NCI-H2107 treated with DMSO at 0.1 percent for 48 hours (cell line): ENCODE results near the gene CSTA.
A peak's percentile ranks its signal among the peaks of the same experiment; 100 is the strongest.
"Not testable (repeated sequence)": the region's sequence is repeated elsewhere in the genome, so short reads cannot be mapped to it uniquely, and the experiment has no call there.

ENCODE experiments used
- DNase-seq: peaks from one replicate; lab custom pipeline; 2025; ENCODE audit not compliant: unreplicated experiment; lab: John Stamatoyannopoulos, UW

The CSTA gene

DNA sequence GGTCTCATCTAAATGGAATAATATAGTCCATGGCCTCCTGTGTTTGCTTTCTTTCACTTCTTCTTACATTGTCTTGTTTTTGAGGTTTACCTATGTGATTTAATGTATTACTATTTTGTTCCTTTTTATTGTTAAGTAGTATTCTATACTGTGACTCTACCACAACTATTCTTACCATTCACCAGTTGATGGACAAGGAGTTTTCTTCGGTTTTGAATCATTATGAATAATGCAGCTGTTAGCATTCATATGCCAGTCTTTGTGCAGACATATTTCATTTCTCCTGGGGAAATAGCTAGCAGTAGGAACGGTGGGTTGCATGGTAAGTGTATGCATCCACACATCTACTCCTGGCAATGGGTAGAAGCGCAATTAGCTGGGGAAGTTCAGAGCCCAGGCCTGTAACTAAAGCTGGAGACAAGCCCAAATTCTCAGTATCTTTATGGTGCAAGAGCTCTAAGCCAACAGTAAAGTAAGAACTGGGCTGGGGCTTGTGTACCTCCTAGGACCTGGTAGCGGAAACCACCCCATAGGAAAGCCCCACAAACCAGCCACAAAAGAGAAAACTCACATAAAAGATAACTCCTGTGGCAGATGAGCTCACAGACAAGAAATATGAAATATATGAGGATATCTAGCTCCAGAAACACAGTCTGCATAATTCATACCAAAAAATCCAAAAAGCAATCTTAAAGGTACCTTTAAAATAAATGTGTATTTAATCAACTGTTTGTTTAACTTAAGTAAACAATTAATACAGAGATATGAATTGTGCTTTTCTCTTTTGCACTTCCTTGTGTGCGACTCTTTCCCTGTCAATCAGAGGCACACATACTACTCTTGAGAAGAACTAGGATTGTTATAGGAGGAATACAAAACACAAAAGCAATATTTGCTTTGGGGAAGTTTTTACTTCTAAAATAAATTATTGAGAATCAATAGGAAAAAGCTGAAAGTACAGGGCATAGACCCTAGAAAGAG, 2.7 kb upstream of the CSTA start:
- DNase-seq: no peak

DNA sequence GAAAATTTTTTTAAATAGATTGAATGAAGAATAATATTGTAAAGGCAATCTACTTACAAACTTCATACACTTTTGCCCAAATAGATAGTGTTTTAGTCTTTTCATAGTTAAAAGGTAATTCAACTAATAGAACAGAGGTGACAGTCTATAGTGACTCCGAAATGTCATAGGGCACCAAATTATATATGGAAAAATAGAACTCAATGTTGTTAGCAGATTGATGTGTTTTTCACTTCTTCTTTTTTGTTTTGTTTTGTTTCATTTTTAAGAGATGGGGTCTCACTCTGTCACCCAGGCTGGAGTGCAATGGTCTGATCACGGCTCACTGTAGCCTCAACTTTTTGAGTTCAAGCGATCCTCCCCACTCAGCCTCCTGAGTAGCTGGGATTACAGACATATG, 721 bp downstream of the CSTA start:
- no peak for DNase-seq

DNA sequence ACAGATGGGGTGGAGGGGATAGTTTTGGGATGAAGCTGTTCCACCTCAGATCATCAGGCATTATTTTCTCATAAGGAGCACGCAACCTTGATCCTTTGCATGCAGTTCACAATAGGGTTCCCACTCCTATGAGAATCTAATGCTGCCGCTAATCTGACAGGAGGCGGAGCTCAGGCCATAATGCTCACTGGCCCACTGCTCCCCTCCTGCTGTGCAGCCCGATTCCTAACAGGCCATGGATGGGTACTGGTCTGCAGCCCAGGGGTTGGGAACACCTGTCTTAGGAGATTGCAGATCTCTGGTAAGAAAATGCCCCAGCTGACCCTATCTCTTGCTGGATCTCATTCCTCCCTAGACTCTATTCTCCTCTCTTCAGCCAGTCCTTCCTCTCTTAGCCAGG, 6.8 kb downstream of the CSTA start:
- no peak for DNase-seq

DNA sequence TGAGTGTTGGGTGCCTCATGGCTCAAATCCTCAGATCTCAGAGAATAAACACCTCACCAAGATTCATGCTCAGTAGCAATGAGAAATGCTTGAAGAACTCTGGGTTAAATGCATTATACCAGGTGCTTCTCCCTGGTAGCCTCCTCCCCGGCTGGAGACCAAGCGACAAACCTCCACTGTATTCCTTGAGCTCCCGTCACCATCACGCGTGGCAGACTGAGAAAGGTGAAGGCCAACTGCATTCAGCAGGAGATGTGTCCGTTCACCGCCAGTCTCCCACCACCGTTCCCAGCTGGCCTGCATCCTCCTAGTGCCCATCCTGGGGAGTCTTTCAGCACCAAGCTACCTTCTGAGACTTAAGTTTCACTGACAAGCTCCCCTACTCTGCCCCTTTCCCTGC, 7.5 kb downstream of the CSTA start:
- DNase-seq: no peak

DNA sequence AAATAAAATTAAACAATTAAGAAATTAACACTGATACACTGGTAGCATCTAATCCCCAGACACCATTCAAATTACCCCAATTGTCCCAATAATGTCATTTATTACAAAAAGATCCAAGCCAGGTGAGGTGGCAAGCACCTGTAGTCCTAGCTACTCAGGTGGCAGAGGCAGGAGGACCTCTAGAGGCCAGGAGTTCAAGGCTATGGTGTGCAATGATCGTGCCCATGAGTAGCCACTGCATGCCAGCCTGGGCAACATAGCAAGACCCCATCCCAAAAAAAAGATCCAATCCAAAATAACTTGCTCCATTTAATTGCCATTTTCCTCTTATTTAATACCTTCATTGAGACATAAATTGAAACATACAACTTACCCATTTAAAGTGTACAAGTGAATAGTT, 17.8 kb downstream of the CSTA start:
- DNase-seq: no peak

DNA sequence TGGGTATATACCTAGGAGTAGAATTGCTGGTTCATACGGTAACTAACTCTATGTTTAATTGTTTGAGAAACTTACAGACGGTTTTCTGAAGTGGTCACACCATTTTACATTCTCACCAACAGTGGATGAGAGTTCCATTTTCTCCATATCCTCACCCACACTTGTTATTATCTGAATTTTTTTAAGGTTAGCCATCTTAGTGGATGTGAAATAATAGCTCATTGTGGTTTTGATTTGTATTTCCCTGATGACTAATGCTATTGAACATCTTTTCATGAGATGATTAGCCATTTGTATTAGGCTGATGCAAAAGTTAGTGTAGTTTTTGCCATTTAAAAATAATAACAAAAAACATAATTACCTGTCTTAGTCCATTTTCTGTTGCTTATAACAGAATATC, 18.6 kb downstream of the CSTA start:
- DNase-seq: no peak

DNA sequence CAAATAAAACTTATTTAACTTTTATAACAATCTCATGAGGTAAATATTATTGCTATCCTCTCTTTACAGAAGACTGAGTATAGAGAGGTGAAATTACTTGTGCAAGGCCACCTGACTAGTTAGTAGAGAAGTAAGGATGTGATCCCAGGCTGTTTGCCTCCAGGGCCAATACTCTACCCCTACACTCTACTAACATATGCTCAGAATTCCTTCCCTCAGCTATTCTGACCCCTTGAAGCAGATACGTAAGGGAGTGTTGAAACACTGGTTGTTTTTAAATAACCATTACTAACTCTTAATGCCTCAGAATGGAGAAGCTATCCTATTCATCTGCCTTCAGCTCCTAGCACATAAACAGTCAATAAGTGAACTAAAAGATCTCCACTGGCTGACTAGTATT, 24.1 kb downstream of the CSTA start:
- no peak for DNase-seq

DNA sequence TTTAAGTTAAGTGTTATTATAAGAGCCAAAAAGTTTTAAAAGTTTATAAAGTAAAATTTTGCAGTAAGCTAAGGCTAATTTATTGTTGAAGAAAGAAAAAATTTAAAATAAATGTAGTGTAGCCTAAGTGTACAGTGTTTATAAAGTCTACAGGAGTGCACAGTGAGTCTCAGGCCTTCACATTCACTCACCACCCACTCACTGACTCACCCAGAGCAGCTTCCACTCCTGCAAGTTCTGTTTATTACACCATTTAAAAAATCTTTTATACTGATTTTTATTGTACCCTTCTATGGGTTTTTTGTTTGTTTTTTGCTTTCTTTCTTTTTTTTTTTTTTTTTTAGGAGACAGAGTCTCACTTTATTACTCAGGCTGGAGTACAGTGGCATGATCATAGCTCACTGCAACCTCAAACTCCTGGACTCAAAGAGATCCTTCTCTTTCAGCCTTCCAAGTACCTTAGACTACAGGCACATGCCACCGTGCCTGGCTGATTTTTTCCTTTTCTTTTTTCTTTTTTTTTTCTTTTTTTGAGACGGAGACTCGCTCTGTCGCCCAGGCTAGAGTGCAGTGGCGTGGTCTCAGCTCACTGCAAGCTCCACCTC, 25.9 kb downstream of the CSTA start:
- no peak for DNase-seq

DNA sequence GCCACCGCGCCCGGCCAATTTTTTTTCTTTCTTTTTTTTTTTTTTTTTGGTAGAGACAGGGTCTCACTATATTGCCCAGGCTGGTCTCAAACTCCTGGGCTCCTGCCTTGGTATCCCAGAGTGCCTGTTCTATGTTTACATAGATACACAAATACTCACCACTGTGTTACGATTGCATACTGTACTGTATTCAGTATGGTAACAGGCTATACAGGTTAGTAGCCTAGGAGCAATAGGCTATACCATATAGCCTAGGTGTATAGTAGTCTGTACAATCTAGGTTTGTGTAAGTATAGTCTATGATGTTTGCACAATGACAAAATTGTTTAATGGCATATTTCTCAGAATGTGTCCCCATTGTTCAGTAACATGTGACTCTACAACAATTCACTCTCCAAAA, 26.6 kb downstream of the CSTA start:
- no peak for DNase-seq

DNA sequence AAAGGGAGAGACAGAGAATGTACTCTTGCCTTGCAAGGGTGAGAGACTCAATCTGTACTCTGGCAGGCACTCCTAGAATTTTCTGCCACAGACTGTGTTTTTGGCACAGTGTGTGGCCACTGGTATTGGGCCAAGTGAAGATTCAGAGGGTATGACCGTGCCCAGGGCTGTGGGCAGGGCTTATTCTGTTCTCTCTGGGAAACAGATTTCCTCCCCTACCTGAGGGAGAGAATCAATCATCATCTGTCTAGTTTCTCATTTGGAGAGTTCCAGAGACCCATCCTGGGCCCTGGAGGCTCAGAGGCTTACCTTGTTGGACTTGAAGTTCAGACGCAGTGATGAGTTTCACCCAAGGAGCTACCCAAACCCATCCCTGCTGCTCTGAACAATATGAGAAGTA, 28.2 kb downstream of the CSTA start:
- no peak for DNase-seq

DNA sequence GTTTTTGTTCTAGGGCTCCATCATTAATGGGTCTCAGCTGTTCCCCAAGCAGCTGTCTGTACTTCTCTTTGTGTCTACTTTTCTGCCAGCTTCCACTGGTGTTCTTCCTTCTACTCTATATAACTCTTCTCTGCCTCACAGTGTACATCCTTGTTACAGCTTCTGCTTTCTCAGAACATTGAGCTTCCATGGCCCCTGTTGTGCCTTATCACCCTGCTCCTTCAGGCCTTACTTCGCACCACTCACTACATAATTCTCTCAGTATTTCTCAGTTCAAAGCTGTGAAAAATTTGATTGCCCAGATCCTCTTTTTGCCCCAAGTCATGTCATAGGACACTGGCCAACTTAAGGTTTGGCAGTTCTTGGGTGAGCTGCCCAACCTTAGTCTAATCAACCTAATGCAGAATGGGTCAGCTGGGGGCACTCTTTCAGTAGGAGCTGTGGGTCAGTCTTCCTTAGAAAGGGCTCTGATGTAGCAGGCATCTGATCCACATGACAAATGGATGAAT, 28.9 kb downstream of the CSTA start:
- no peak for DNase-seq

DNA sequence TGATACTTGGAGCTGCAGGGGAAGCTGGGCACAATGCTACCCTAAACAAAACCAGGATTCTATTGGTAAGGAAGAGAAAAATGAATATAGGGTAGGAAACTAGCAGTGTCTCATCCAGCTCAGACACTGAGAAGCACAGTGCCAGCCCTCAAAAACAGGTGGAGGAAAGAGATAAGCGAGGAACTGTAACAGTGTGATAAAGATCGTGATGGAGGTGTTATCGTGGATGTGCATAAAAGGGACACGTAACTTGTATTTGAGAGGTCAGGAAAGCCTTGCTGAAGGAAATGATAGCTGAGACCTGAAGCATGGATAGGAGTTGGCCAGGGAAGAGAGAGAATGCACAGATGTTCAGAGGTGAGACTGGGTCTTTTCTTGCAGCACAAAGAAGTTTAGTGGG, 30.6 kb downstream of the CSTA start:
- DNase-seq: no peak

DNA sequence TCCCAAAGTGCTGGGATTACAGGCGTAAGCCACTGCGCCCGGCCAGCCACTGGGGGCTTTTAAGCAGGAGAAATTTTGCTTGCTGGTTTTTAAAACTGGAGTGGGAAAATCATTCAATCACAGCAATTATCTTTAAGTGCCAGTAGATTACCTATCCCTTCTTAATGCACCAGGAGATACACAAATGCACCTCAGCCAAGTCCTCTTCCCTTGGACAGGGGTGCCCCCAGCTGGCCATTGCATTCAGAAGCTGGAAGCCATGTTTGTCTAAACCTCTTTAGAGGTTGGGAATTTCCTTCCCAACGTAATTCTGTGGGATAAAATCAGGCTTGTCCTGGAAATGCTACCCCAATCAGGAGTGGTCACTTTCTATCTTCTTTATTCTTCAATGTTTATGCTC, 31.4 kb downstream of the CSTA start:
- peak; percentile 54 for DNase-seq

DNA sequence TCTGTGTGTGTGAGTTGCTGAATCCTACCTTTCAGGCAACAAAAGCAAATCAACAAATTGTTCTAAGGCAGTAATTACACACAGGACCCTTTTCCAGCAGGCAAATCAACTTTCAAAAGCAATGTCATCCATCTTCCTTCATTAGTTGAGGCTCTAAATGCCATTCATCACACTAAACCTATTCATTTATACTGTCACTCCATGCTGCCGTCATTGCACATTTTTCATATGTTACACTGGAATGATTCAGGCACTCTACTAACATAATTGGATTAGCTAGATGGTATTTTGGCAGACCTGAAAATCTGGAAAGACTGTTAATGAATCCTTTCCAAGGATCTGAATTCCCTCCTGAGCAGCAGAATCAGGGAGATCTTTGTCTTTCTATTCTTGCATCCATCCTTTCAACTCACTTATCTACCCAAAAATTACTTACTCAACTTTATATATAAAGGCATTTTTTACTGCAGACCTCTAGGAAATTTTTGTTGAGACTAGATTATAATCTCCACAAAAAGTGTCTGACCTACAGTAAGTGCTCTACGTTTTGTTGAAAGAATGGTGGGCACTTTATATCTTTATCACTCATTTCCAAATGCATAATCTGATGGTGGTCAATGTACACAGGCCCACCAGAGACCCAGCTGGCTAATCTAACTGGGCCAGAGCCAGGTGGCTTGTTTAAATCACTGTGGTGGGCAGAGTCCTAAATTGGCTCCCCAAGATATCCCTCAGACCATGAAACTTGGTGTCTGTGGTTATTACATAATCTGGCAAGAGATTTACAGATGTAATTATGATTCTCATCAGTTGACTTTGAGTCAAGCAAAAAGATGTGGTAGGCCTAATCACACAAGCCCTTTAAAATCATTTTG, 33.0 kb downstream of the CSTA start:
- DNase-seq: no peak

DNA sequence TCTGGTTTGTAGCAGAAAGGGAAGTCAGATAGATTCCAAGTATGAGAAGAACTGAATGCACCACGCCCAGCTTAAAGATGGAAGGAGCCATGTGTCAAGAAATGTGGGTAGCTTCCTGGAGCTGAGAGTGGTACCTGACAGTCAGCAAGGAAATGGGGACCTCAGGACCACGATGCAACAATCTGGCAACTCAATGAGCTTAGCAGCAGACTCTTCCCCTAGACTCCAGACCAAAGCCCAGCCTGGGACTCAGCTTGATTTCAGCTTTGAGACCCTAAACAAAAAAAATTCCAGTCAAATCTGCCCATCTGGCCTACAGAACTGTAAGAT, 33.6 kb downstream of the CSTA start:
- no peak for DNase-seq

DNA sequence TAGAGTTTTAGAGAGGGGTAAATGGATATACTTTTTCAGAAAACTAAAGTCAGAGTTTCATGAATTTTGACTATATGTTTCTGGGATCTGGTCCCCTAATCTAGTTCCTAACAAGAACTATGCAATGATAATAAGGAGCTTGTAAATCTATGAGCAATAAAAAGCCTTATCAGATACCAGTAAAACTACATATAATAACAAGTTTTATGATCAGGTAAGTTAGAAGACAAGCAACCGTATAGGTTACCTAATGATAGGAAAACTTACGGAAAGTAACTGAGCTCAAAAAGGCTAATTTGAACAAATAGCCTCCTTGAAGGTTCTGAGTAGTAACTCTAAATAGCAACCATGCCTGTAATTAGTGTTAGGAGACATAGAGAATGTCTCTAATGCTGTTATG, 37.0 kb downstream of the CSTA start:
- DNase-seq: no peak

DNA sequence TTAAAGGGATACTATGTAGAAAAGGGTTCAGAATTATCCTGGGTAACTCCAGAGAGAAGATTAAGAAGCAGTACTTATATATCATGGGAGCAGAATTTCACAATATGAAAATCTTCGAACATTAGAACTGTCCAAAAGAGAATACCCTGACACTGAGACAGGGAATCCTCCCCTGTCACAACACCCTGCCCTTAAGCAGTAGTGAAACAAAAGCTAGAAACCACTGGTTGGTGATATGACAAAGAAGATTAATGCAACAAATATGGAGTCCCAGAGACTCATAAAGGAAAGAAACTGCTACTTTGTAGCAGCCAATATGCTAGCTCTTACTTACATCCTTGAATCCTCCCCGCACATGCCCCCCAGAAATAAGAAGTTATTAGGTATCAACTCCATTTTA, 39.4 kb downstream of the CSTA start:
- no peak for DNase-seq

DNA sequence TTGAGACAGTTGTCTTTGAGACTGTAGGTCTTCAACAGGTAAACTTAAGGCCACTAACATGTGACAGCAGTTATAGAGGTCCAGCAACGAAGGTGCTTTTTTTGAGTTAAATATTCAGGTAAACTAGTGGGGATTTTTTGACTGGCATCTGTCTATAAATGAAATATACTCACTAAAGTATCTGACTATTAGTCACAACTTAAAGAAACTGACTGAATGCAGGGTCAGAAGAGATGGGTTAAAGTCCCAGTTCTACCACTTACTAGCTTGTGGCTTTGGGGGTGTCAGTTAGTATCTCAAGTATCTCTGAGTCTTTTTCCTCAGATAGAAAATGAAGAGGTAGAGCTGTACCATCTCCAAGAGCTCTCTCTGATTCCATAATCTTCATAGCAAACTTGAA, 40.0 kb downstream of the CSTA start:
- DNase-seq: no peak

DNA sequence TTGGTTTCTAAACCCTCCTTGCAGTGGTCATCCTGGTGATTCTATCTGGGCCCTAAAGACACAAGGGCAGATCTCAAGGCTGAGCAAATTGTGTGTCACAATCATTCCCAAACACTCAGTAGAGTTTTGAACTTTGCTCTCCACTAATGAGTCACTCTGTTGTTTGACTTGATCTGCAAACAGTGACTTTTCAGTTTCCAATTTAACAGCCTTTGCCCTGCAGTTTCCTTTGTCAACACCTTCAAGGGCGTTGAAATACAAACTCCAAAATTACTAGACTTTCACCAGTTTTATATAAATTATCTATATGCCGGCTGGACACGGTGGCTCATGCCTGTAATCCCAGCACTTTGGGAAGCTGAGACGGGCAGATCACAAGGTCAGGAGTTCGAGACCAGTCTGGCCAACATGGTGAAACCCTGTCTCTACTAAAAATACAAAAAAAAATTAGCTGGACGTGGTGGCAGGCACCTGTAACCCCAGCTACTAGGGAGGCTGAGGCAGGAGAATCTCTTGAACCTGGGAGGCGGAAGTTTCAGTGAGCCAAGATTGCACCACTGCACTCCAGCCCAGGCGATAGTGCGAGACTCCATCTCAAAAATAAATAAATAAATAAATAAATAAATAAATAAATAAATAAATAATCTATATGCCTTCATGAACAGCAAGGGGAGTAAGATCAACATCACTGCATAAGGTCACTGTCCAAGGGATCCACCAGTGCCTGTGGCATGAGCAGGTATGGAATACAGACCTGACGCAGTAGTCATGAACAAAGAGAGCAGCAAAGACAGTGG, 40.7 kb downstream of the CSTA start:
- DNase-seq: not testable (repeated sequence)

DNA sequence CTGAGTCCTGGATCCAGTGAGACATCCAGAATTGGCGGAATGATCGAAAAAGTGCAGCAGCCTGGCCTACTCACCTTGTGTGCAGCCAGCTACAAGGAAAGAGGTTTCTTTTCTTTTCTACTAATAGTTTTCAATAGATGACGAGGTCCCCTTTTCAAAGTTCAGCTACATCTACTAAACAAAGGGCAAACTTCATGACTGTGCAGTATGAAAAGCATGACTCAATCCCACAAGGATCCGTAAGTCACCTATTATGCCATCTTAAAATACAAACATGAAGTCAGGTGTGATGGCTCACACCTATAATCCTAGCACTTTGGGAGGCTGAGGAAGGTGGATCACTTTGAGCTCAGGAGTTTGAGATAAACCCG, 41.3 kb downstream of the CSTA start:
- no peak for DNase-seq

DNA sequence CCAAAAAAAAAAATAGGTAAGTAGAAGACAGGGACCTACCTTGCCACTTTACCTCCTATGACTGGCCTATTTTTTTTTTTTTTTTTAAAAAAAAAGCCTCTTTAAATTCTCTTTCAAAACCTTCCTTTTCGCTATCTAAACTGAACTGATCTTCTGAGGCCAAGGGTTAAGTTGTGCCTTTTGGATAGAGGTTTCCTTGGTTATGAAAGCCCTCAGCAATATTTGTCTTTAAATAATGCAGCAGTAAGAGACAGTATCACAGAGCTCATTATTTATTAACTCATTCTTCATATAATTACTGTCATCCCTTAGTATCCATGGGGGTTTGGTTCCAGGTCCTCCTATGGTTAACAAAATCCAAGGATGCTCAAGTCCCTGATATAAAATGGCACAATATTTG, 49.0 kb downstream of the CSTA start:
- DNase-seq: no peak
